Stimulated activated CD8-positive, alpha-beta memory T cell treated with anti-CD3 and anti-CD28 coated beads, Interleukin-4, amount 100 ng/mL, for 24 hours (primary cell): ENCODE data around the gene NEUROD6.

Experiments
- DNase-seq: peaks from one replicate; pipeline ENCODE4 v3.0.0-alpha.2; 2020; ENCODE audit warnings: low read depth

NEUROD6 gene

DNA sequence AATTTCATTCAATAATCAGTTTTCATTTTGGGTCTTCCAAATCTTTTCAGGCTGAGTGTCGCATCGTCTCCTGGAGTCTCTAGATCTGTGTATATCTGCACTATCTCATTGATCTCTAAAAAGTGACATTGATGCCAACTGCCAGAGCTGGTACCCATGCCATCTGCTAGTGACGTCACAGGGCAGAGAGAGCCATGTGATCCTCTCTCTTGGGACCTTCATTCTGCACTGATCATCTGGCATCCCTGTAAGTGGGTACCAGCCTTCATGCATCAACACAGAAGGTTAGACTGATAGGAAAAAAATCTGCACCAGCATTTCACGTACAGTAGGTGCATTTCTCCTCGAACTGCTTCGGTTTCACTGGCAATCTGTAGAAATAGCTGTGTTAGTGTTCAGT, at the start of gene NEUROD6:
Gene NEUROD6, minus strand, starts transcription at position 124 of the 400 bp plus-strand sequence. CDS start 1,458 bp downstream, outside the sequence.
- DNase-seq = no peak

DNA sequence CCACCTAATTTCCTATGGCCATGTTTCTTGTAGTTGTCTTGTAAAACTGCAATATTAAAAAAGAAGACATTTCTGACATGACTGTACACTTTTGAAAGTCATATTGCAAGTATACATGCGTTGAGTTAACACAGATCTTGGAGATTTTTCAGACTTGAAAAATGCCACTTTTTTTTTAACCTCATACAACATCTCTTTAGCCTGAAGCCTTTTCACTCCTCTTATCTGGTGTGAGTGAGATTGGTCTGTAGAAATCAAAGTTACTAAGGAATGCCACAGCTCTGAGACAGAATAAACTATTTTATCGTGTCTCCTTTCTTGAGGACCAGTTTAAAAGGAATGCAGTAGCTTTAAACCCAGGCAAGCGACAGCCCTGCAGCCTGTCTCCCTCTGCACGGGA, 43.9 kb upstream of the NEUROD6 start:
- no peak for DNase-seq

DNA sequence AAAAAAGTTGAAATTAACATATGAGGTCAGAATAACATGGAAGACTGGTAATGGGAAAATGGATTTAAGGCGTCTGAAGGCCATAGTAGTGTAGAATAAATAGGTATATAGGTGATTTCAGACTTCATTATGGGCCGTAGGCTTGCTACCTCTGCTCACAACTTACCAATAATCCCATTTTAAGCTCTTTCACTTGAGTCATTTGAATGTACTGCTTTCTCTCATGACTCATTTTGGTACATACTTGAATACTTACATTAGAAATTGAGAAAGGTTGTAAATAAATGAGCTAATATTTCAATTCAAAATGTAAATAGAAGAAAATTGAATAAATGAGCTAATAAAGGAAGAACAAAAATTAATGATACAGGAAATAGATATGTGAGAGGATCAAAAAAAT, 42.2 kb upstream of the NEUROD6 start:
- no peak for DNase-seq

DNA sequence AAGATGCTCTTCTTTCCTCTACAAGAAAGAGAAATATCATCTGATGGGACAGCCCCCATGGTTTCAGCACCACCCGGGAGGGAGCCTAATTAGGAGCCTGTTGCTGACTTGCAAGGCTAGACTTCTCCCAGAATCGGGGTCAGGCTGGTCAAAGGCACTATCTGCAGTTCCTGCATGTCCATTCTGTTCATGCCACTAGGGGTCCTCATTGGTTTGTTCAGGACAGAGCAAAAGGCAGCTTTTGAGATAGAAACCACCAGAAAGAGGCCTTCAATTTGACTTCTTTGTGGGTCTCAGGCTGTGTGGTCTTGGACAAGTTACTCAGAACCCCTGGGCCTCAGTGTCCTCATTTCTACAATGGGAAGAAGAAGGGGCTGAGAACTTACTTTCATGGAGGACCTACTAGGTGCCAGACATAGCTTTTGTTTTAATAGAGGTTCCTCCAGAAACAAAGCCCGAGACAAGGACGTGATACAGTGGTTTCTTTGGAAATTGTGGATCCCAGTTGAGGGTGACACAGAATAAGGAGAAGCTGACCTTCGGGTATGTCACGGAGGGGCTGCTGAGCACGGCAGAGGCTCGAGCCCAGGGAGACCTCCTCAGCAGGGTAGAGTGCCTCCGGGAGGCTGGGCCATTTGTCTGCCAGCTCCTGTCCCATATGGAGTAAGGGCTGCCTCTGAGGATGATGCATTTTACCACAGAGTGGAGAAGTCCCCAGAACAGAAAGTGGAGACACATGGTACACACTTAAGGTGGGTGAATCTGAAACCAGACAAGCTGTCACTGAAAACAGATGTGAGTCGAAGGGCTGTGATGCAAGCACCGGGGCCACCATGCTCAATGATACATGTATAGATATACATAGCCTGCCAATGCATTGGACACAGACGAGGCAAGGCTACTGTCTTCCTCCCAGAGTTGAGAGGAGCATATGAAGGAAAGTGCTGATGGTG, 33.1 kb upstream of the NEUROD6 start:
- DNase-seq = no peak

DNA sequence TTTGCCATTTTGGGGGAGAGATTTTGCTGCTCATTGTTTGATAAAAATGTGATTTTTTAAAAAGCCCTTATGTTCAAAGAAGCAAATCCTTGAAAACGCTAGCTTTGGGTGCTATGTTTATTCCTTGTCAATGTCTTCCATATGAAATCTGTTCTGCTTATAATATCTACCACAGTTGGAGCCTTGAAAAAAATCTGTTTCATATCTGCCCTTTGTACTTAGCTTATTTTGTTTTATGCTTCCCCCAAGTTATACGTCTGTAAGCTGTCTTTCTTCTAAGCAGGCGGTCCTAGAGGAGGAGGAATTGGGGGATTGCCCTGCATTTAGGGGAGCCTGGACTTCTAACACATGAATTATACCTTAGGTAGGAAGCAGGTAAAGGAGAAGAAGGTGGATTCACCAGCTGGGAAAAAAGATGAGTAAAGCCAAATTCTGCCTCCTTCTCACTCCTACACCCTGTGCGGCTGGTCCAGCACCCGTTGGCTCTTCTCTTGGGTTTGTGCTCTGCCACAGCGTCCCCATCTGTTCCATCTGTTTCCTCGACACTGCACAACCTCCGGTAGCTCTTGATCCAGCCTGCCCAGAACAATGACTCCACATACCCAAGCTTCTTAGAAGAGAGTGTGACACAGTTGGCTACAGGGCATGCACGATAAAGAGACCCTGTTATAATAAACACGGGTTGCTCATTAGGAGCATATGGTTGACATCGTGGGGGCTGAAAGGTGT, 31.9 kb upstream of the NEUROD6 start:
- DNase-seq = no peak

DNA sequence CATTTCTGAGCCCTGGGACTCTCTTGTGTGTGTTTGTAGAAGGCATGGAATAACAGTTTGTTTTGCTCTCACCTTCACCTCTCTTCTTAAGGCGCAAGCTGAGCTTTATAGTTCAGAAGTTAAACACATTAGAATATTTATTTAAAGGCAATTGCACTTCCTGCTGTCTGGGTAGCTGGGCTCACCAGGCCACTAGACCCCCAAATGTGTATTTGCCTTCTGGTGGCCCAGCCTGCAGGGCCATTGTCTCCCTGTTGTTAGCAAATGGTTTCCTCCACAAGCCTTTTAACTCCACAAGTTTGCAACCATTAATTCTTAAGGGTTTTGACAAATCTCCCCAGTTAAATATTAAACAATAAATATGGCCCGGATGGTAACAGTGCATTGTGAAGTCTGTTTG, 31.1 kb upstream of the NEUROD6 start:
- DNase-seq = no peak

DNA sequence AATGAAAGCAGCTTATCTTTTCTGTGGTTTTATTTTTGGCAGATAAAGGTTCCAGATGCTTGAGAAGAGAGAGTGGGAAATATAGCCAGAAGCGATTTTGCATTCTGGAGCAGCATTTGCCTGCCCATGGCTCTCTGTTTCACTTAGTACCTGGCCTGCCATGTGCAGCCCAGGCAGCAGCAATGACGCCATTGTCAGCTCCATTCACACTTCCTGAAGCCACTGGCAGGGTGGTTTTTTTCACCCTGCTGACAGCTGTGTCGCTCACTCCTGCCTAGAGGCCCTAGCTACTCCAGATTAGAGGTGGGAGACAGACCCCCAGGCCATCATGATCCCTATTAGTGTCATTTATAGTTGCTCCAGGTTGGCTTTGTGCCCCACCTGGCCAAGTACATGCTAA, 30.1 kb upstream of the NEUROD6 start:
- DNase-seq = no peak

DNA sequence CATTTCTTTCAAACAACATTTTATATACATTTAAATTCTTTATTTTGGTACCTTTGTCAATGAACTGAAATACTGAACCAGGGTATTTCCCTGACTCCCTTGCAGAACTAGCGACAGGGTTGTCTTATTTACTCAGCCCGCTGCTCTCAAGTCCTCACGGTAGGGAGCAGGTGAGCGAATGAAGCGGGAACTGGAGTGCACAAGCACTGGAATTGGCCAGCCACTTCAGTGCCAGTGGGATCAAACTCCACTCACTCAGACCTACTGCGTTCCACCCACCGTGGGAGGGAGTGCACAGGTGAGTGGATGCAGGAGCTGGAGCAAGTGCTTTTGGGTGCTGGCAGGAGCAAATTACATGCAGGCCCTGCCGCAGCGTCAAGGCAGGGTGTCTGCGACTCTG, 28.1 kb upstream of the NEUROD6 start:
- no peak for DNase-seq

DNA sequence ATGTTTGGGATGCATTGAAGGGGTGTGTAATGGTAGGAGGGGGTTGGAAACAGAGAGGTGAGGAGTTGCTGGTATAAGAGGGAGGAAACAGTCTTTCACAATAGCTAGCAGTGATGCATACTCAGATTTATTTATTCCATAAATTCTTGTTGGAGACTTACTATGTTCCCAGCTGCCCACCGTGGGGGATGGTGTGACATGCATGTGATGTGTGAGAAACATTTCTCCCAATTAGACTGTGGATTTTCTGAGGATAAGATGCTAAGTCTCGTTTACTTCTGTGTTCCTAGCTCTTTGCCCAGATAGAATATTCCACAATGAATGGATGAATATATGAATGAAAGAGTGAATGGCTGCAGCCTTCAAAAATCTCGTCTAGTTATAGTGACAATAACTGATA, 23.0 kb upstream of the NEUROD6 start:
- DNase-seq = no peak

DNA sequence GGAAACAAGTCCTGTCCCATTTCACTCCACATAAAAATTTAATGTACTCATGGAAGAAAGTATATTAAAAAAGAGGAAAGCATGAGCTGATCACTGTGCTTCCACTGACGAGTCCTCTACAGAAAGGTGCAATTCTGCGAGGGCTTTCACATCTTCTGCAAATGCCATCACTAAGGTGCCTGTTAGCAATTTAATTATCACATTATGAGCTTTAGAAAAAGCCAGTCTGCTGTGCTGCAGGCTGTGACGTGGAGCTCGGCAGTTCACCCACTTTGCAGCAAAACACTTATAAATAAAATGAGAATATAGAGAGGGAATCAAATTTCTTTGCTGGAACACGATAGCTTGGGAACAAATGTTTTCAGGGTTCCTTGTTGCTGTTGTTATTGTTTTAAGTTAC, 22.5 kb upstream of the NEUROD6 start:
- no peak for DNase-seq

DNA sequence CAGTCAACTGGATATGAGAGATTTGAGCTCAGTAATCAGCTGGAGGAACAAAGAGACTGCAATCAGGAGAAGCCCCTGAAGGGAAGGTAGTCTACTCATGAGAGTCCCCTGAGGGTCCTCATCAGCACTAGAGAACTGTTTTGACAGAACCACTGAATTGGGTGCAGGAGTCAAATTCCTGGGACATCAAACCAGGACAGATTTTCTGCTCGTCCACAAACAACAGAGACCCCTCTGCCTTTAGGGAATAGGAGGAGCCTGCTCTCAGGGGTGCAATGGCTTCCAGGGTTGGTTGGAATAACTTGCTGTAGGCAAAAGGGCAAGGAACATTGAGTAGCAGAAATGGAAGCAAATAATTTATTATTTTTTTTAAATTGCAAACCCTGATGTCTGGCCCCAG, 21.9 kb upstream of the NEUROD6 start:
- no peak for DNase-seq

DNA sequence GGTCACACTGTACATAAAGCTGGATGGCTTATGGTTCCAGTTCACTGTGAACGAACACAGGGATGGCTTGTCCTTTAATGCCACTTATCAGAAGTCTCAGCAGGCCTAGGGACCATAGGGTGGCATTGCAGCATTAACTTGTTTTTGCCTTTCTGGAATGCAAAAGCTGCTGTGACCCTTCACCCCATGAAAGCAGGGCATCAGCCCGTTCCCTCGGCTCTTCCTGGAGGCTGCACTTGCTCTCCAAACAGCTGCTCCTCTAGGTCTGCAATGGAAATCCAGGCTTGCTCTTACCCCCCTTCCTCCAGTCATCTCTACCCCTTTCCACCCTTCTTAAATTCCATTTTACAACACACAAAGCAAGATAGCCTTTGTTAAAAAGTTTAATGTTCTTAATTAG, 17.9 kb upstream of the NEUROD6 start:
- DNase-seq = no peak

DNA sequence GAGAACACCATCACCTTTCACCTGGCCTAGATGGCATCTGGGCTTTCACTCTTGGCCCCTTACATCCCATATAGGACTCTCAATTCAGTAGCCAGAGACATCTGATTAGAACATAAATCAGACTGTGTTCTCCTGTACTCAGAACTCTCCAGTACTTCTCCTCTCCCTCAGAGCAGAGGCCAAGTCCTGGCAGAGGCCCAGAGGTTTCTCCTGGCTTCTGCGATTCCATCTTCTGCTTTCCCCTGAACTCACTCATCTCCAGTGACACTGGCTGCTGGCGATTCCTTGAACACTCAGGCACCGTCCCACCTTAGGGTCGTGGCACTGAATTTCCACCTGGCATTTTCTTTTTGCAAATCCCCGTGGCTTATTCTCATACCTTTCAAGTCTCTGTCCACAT, 4.9 kb upstream of the NEUROD6 start:
- DNase-seq = no peak

DNA sequence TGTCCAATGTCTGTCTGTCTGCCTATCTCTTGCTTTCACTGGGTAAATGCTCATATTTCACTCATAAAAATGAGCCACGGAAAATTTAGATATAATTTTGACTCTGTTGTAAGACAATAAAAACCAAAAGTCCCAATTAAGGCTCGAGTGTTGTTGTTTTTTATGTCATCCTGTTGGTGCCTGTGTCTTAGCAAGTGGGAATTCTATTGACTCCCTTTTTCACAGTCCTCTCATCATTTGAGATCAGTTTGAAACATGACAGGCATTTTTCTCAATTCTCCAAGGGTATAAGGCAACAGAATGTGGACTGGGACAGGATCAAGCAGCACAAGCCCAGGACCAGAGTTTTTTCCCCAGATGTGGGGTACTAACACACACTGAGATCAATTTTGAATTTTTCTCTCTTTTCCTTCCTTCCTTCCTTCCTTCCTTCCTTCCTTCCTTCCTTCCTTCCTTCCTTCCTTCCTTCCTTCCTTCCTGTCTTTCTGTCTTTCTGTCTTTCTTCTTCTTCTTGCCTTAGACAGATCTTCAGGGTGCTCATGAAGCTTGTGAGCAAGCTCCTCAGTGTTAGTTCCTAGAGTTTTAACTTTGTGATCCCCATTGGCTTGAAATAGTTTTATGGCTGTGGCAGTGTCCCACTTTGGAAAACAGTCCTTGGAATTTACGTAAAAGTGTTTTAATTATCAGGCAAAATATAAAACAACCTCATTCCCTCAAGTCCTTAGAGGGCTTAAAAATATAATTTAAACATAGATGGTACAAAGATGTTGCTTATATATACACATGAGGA, 3.2 kb upstream of the NEUROD6 start:
- no peak for DNase-seq

DNA sequence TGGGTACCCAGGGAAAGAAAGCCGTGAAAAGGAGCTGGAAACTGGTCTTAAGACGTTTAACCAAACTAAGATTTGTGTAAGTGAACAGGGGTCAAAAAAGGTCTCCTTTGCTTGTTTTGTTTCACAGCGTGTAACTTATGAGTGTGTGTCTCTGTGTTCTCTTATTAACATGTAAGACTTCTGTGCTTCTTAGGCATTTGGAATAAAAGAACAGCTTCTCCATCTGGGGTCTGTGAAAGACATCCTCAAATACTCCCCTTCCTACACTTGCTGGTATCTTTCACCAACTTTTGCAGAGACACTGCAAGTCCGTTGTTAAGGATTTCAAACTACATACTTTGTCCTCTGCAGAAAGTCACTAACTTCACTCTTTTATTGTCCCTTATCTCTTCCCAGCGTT, 615 bp upstream of the NEUROD6 start:
- no peak for DNase-seq

DNA sequence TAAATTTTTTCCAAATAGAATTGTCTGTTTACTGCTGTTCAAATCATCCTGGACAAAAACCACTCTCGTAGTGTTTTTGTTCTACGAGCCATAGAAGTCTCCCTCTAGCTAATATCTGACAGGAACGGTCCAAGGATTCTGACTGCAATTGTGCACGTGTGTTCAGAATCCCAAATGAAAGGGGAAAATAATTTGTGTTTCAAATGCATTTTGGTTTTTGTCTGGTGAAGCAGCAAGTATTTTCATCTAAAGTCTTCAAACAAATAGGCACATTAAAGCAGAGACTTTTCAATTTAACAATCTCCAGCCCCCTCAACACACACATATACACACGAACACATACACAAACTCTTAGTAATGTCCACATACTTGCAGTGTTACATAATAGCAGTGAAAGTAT, 475 bp downstream of the NEUROD6 start:
- no peak for DNase-seq

DNA sequence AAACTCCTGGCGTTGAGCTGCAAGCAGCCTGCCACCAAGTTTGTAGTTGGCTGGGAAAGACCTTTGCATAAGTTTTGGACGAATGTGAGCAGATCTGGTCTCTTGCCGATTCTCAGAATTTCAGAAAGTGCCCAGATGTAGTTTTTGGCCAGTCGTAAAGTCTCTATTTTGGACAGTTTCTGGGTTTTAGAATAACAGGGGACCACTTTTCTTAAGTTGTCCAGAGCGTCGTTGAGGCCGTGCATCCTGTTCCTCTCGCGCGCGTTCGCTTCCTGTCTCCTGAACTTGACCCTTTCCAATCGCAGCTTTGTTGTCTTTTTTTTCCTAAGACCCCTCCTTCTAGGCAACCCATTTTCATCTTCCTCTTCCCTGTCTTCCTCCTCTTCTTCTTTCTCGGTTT, 1.8 kb downstream of the NEUROD6 start:
- no peak for DNase-seq

DNA sequence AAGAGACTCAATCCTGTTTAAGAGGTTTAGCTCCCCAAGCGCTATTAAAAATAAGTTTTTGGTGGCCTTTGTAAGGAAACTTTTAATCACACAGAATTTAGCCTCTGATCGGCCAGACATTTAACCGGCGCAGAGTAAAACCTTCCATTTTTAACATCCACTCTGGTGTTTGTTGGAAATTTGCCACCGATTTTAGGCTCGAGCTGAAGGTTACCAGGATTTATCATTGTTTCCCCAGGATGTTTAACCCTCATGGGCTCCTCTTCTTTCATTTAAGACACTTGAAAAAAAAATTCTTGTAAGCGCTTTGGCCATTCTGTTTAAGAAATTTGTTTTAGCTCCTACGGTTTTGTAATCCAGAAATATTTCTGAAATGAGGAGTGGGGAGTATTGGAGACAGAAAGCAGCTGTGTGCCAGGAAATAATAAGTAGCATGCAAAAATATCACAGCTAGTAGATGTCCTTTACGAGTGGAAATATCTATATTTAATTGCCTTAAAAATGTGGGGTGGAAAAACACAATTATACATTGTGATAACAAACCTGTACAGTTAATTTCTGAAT, 3.4 kb downstream of the NEUROD6 start:
- DNase-seq = no peak

DNA sequence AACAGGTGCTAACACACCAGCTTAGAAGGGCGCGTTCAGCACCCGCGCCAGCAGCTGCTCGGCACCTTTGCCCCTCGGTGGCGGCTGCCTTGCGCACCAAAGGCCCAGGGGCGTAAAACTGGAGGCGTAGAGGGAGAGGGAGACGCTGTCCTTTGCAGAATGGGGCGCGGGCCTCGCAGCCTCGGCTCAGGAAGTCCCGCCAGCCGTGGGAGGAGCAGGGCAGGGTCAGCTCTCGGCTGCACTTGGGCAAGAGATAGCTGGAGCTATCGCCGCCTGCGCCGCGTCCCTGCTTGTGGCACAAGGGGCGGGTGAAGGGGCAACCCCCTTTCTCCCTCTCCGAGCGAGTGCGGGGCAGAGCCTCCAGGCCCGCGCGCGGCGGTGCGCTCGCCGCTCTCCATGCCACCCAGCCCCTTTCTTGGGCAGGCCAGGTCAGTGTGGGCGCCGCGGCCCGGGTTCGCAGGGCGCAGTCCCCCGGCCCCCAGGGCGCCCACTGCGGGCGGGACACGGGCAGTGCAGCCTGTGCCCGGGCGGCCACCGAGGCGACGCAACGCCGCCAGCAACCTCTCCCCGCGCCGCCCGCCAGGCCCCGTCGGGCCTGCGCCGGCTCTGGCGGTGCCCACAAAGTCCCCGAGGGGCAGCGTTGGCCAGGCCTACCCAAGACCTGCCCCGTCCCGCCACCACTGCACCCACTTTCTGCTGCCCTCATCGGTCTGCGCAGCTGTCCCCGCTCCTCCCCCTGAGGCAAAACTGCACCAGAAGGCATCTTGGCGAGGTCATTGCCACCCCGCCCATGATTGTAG, 4.1 kb downstream of the NEUROD6 start:
- DNase-seq = no peak

DNA sequence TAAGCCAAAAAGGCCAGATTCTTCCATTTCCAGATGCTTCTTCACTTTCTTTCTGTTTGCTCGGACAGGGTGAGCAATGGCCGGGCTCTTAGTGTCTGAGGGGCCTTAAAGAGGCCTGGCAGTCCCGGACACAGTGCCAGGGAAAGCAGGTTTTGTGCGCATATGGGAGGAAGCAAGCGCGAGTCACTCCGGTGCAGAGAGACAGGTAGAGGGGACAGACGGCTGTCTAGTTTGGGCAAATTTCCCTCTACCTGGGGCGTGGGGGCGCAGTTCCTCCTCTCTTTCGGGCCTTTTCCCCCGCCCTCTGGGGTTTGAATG, 4.7 kb downstream of the NEUROD6 start:
- no peak for DNase-seq

DNA sequence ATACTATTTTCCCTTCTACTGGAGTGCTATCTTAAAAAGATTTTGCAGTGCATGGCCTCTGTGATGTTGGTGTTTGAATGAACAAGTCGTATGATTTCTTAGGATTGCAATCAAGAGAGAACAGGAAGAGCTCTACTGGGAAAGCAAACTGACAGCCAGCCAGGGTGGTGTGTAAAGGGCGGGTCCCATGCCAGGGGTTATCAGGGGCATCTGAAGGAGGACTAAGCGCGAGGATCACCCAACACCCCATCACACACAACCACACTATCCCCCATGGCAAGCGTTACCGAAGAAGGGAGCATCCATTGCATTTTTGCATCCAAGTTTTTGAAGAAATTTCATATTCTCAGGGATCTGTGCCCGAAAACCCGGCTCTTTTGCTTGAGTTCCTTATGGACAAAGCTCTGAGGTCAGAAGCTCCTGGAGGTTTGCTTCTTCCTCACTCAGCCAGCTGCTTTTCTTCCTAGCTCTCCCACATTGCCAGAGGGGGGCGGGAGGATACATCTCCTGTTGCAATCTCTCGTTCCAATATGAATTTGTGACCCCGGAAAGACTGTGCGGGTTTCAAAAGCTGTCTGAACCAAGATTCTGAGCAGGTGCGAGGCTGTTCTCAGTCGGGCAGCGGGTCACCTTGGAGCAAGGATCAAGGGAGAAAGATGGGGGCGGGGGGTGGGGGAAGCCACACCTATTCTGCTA, 5.2 kb downstream of the NEUROD6 start:
- DNase-seq = no peak
